ENCODE measurements around the gene TXNDC11.

The TXNDC11 gene

DNA sequence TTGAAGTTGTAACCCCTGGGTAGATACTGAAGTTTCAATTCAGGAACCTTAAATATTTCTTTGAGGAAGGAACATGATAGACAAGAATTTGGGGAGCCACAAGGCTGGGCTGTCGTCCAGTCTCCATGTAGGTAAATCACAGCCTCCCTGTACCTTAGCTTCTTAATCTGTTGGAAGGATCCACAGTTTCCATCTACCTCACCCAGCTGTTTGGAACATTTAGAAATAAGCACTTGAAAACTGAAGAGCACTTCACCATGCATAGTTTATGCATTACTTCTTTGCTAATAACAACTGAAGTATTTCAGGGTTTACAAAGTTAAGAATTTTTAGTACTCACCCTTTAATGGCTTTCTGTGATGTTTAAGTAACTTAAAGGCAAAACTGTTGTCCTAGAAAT, 17.2 kb downstream of the TXNDC11 start:
- in situ Hi-C loops (cut with MboI; ENCODE audit: low sequenced_read_pairs), result no loop called here

DNA sequence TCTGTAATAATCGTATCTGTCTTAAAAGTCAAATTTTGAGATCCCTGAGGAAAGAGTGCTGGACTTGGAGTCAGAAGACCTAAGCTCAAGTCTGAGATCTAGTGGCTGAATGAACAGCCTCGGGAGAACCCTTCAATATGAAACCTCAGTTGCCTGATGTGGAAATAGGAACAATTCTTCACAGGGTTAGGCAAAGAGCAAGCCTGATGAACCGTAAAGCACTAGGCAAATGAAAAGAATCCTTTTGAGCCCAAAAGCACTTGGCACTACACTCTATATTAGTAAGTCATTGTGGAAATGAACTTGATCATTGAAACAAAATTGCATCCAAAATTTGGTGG, 20.2 kb downstream of the TXNDC11 start:
- in situ Hi-C loops (cut with MboI; ENCODE audit: low sequenced_read_pairs), result loop anchor here (25.0 kb wide), 2 partner anchors 310 to 760 kb away; no protein-coding TSS in a partner anchor

DNA sequence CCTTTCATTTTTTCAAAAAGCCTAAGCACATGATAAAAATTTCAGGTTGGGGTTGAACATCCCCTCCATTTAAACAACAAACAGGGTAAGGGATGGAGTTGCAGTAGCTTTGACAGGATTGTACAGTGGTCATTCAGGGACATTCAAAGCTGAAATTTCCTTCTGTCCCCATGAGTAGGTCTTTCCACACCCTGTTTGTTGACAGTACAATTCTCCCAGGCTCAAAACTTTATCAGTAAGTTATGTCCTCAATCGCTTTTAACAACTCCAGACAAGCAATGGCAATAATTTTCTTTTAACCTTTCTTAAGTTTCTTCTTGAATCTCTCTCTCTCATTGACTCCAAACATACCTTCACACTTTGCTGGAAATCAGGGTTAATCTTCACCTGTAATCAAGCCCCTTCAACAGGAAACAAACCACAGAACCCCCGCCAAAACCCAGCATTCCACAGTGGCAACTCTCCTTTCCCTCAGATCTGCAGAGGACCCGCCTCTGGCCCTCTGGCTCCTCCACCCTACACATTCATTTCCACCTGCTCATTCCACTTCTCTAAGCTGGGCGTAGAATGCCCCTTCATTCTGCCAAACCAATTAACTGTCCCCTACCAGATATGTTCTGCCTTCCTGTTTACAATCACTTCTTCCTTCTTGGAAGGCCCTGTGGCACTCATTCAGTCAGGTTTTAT, 20.7 kb downstream of the TXNDC11 start:
- in situ Hi-C loops (cut with MboI; ENCODE audit: low sequenced_read_pairs), result loop anchor here (25.0 kb wide), 2 partner anchors 310 to 760 kb away; no protein-coding TSS in a partner anchor

DNA sequence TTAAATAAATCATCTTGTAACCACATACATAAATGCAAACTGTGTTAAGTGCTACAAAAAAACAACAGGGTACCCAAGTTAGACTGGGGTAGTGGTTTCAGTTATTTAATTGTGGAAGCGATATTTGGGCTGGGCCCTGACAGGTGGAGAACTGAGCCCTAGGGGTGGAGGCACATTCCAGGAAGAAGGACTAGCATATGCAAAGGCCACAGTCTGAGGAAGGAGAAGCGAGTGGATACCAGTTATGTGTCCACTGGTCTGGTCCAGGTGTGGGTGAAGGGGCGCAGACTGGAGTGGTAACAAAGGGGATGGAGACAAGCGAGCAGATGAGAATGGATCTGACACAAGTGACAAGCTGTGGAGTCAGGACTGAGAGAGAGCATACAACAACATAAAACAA, 22.9 kb downstream of the TXNDC11 start:
- in situ Hi-C loops (cut with MboI; ENCODE audit: low sequenced_read_pairs), result loop anchor here (10.0 to 25.0 kb wide), 3 partner anchors 175 to 757 kb away; no protein-coding TSS in a partner anchor

DNA sequence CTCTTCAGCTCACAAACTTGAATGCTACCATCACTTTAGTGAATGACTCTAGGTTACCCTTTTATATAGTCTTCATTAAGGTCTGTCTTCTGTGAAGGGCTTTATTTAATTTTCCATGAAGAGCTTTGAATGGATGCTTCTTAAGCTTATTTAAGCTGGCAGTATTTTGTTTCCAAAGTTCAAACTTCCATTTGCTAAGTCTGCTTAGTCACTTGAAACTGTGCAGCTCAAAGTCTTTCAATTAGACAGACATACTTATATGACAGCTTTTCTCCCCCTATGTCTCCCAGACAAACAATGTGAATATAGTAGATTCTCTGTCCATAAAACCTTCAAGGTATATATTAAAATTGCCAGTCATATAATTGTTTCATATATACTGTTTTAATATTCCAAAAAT, 23.5 kb downstream of the TXNDC11 start:
- in situ Hi-C loops (cut with MboI; ENCODE audit: low sequenced_read_pairs), result loop anchor here (10.0 to 25.0 kb wide), 3 partner anchors 174 to 757 kb away; no protein-coding TSS in a partner anchor

DNA sequence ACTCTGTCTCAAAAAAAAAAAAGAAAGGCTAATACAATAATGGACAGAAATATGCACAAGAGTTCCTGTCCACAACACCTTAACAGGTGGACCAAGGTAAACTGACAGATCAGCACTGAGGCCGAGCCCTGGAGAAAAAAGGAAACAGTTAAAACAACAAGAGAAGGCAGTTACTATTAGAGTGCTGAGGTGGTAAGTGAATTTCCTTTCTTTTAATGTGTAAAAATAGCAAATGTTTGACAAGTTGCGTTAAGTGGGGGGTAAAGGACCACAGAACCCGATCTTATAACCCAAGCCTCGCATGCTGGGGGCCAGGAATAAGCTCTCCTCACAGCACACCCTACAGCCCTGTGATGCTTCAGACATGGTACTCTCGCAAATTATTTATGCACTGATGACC, 24.8 kb downstream of the TXNDC11 start:
- in situ Hi-C loops (cut with MboI; ENCODE audit: low sequenced_read_pairs), result loop anchor here (10.0 to 25.0 kb wide), 3 partner anchors 173 to 756 kb away; no protein-coding TSS in a partner anchor

DNA sequence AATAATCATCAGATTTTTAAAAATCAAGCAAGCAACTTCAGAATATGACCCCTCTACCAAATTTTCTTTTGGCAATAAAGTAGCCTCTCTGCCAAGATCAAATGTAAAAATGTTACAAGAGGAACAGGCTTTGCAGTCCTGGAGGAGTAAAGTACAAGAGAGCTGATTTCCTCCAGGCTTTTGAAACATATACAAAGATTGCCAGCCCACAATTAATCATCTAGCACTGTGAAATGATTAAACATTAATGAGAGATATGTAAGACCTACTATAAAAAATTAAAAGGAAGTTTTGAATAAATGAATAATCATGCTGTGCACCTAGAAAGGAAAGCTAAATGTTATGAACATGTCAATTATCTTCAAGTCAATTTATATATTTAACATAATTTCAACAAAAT, 26.3 kb downstream of the TXNDC11 start:
- in situ Hi-C loops (cut with MboI; ENCODE audit: low sequenced_read_pairs), result loop anchor here (10.0 to 25.0 kb wide), 3 partner anchors 172 to 754 kb away; no protein-coding TSS in a partner anchor

DNA sequence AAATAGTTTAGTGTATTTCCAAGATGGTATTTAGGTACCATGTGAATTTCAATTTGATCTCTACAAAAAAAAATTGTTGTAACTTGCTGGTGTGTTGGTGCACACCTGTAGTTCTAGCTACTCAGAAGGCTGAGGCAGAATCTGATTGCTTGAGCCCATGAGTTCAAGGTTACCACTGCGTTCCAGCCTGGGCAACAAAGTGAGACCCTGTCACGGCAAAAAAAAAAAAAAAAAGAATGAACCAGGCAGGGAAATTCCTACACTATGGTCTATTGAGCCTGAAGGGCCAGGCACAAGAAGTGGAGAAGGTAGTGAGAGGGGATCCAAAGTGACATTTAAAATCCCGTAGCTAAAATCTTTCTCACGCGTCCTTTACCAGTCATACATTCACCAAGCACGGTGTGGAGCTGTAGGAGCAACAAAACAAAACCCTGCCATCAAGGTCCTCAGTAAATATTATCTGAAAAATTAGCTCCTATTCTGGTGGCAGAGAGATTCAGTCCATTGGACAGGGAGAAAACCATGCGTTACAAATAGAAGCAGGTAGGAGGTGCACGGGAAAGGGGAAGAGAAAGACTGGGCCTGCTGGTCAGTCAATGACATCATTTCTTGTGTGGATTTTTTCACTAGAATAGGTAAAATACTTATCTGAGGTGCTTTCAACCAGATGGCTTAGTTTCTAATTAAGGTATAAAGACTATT, 27.3 kb downstream of the TXNDC11 start:
- in situ Hi-C loops (cut with MboI; ENCODE audit: low sequenced_read_pairs), result loop anchor here (10.0 to 25.0 kb wide), 3 partner anchors 171 to 753 kb away; no protein-coding TSS in a partner anchor

DNA sequence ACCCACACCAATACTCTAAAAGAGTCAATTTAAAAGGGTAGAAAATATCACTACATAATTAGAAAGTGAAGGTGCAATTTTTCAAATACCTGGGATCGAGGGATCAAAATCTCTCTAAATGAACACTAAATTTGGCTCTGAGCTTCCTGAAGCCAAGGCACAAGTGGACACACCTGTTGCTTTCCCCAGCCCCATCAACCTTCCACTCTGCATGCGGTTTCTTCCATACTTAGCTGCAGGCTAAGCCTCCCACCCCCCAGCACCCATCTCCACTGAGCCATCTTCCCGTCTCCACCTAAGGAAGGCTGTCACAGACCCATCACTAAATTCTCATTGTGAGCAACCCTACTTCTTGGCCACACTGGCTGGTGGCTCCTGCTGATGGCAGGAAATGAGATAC, 30.5 kb downstream of the TXNDC11 start:
- in situ Hi-C loops (cut with MboI; ENCODE audit: low sequenced_read_pairs), result loop anchor here (10.0 to 25.0 kb wide), 3 partner anchors 167 to 750 kb away; no protein-coding TSS in a partner anchor

DNA sequence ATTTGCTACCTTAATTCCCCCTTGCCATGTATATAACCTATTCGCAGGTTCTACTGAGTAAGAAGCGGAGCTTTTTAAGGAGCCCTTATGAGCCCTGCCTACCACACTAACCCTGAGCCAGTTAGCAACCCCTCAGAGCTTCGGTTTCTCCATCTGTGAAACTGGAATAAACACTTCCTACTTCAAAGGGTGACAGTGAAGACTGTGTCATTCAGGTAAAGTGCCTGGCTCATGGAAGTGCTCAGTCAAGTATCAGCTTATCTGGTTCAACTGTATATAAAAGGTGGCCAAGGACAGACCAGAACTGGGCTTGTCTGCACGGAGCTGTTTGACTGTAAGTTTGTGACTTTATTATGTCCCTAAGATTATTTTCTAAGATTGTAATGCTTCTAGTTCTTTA, 31.0 kb downstream of the TXNDC11 start:
- in situ Hi-C loops (cut with MboI; ENCODE audit: low sequenced_read_pairs), result loop anchor here (10.0 to 25.0 kb wide), 3 partner anchors 167 to 749 kb away; no protein-coding TSS in a partner anchor

DNA sequence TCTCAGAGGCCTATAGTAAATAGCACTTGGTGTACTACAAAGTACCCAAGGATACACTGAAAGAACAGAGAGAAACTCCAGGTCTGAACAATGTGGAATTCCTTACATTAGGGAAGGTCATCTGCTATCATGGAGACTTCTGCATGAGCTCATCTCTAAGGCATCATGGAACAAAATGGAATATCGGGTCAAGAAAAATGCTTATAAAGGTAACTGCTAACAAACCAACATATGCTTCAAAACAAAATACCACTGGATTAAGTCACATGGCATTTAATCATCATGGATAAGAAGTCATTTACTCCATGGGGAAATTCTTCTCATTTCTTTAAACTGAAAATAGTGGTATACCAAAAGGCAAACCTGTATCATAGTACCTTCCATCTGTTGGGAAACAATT, 34.2 kb downstream of the TXNDC11 start:
- in situ Hi-C loops (cut with MboI; ENCODE audit: low sequenced_read_pairs), result loop anchor here (25.0 kb wide), 2 partner anchors 296 to 746 kb away; no protein-coding TSS in a partner anchor

DNA sequence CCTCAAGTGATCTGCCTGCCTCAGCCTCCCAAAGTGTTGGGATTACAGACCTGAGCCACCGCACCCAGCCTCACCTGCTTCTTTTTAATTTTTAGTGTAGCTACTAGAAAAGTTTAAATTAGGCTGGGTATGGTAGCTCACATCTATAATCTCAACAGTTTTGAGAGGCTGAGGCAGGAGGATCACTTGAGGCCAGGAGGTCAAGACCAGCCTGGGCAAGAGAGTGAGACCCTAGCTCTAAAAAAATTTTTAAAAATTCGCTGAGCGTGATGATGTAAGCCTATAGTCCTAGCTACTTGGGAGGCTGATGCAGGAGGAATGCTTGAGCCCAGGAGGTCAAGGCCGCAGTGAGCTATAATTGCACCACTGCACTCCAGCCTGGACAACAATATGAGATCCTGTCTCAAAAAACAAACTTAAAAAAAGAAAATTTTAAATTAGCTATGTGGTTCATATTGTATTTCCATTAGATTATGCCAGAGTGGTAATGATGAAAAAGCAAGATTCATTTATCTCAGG, 34.9 kb downstream of the TXNDC11 start:
- in situ Hi-C loops (cut with MboI; ENCODE audit: low sequenced_read_pairs), result loop anchor here (25.0 kb wide), 2 partner anchors 295 to 745 kb away; no protein-coding TSS in a partner anchor

DNA sequence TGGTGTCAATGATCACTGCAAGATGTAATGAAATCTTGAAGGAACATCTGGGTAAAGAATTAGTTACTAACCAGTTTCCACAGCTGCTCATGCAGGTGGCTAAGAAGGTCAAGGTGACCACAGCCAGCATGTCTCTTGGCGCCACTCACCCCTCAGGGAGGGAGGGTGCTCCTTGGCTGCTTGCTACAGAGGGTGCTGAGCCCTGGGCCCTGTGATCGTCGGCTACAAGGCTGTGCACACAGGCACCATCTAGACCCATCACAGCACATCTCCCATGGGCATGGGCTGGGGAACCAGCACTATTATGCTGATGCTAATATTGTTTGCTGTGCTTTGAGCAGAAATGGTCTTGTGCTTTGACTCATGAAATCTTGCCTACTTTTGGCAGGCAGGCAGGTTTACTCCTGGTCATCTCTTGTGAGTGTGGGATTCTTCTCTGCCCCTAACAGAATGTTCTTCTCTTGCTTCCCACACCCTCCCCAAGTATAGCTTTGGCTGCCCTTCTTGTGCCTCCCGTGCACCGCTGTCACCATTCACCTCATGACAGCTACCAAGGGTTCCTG, 36.4 kb downstream of the TXNDC11 start:
- in situ Hi-C loops (cut with MboI; ENCODE audit: low sequenced_read_pairs), result loop anchor here (25.0 kb wide), 2 partner anchors 294 to 744 kb away; no protein-coding TSS in a partner anchor

DNA sequence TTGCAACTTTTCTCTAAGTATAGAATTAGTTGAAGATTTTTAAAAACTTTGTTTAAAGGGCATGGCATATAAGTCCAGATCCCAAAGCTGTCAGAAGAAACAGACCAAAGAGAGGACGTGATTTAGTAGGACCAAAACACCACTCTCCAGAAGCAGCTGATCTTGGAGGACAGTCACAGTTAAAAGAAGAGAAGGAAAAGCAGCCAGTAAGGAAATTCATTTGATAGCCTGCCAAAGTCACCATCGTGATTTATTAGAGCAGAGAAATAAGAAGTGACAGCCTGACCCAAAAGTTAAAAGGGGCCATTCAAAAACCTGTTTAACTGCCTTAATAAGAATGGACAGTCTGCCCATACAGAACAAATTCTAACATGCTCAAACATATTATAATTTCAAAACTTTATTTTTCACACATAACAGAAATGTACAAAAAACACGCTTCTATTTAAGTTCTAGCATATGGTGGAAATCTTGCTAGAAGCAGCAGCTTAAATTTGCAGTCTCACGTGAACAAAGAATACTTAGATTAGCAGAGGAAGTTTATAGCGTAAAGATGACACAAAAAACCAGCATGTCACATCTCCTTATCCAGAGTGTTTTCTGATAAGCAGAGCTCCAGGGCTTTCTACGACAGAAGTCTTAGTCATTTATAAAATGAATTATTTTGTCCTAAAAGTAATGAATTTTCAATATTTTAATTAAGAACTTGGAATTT, 37.2 kb downstream of the TXNDC11 start:
- in situ Hi-C loops (cut with MboI; ENCODE audit: low sequenced_read_pairs), result loop anchor here (25.0 kb wide), 2 partner anchors 293 to 743 kb away; no protein-coding TSS in a partner anchor

DNA sequence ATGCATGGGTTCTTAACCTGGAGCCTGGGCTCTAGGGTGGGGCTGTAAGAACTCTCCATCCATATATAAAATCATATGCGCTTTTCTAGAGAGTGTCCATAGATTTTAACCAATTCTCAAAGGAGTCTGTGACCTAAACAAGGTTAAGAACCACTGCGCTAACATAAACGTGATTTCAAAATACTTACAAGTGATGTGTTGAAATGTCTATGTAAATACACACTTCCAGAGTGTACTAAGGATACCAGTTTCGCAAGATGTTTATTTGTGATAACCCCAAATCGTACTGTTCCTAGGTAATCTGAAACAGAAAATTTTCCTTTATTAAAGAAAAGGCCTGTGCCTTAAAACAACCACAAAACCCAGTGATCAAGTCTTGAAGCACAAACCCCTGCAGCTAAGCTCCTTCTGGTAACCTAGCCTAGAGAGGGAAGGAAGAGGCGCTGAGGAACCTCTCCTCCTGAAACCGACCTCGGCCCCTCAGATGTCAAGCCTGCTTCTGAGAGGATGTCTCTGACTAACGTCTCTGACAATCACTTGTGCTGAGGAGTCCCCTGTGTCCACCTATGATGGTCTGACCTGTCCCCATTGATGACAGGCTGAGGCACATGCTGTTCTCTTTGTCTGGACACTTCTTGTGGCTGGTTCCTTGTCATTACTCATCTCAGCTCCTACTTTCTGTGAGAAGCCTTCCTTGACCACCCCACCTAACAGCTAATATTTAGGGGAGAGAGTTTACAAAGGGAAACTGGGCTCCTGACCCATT, 42.2 kb downstream of the TXNDC11 start:
- in situ Hi-C loops (cut with MboI; ENCODE audit: low sequenced_read_pairs), result loop anchor here (25.0 kb wide), 2 partner anchors 288 to 738 kb away; no protein-coding TSS in a partner anchor

DNA sequence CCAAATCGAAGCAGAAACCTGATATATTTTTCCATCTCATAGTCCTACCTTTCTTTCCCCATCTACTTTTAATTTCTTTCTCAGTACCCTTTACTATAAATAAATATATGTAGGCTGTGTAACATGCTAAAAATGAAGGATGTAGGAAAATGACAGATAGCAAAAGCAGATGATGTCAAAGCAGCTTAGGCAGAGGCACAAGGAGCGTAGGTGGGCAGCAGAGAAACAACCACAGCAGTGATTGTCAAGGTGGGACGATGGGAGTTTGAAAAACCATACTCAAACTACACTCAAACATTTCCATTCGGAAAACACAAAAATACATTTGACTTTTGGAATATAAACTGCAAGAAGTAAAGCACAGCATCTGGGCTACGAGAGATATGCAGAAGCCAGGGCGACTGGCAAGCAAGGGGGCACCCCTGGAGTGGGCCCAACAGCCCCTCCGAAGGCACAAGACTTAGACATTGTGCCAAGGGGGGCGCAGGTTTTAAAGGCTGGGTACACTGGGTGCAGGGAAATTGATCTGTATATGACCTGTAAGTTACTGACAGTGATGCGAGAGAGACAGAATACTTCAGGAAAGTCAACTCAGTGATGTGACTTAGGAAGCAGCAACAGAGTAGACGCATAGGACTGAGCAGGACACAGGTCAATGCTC, 43.3 kb downstream of the TXNDC11 start:
- in situ Hi-C loops (cut with MboI; ENCODE audit: low sequenced_read_pairs), result no loop called here

DNA sequence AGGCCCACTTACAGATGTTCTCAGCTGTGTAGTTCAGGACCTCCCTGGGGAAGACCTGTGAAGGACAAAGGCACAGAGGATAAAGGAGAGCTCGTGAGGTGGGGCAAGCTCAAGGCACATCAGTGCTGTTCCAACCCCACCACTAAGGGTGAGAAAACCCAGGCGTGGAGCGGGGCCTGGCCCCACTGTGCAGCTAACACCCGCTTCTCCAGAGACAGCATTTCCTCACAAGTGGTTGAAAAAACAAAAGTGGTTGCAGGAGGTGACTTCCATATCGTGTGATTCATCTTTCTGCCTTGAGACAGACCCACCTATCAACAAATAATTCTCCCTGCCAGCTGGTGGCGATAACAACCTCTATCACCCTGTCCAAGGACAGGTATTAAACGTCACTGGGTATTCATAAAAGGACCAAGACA, 44.4 kb downstream of the TXNDC11 start:
- in situ Hi-C loops (cut with MboI; ENCODE audit: low sequenced_read_pairs), result no loop called here

DNA sequence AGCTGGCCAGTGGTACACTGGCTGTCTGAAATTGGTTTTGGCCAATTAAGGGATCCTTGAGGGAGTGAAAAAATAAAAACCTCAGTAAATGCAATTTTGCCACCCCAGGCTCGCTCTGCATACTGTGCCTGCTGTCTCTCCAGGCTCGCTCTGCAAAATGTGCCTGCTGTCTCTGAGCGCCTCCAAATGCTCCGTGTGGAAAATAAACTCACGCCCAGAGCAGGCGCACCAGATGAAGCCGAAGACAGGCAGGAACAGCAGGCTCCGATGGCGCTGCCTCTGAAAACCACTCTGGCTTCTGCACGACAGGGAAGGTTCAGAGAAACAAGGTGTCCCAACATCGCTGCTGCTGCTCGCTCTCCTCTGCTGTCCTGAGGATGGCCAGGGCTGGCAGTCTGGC, 45.3 kb downstream of the TXNDC11 start:
- in situ Hi-C loops (cut with MboI; ENCODE audit: low sequenced_read_pairs), result no loop called here

All from HL-60/S4 treated with phorbol 12-myristate 13-acetate at 8.2 ng/mL for 4 days and 3 days (cell line).